Sigmoid colon (tissue), 7 donors: ENCODE results near the gene TRAPPC3L. TPM values are rescaled to one million over a fixed set of nuclear protein-coding genes. Genes with fewer than 3 reads are reported as not detected.

ENCODE experiments used
- DNase-seq: peaks from one replicate; pipeline ENCODE4 v3.0.0-alpha.2; 2019
- H3K27ac ChIP-seq, 4 donors: fragments of 200-600 bp; sonication (generic); one replicate each; pipeline ENCODE4 v1.5.1; 2016 to 2019; ENCODE audit warnings: mild to moderate bottlenecking in 1 of 4
- H3K27me3 ChIP-seq, 3 donors: fragments of 200-600 bp; sonication (generic); one replicate each; pipeline ENCODE4 v1.5.1; 2019; ENCODE audit warnings: mild to moderate bottlenecking in 1 of 3
- H3K36me3 ChIP-seq, 4 donors: fragments of 200-600 bp; sonication (generic); one replicate each; pipeline ENCODE4 v1.5.1; 2016 to 2019
- H3K4me1 ChIP-seq, 4 donors: fragments of 200-600 bp; sonication (generic); one replicate each; pipeline ENCODE4 v1.5.1; 2017 to 2019
- H3K4me3 ChIP-seq, 4 donors: fragments of 200-600 bp; sonication (generic); one replicate each; pipeline ENCODE4 v1.5.1; 2017 to 2019; ENCODE audit warnings: mild to moderate bottlenecking in 2 of 4, moderate library complexity in 1 of 4
- H3K9me3 ChIP-seq, 4 donors: fragments of 200-600 bp in 3 of 4; sonication (generic) in 3 of 4; one replicate each; pipeline versions ENCODE4 v1.5.1 to v1.6.1; 2013 to 2019
- CTCF ChIP-seq, 4 experiments: fragments of 450-650 bp in 3 of 4; fragments of 200-600 bp in 1 of 4; IDR thresholded peaks; one replicate each; pipeline ENCODE4 v1.5.1; 2016 to 2019; ENCODE audit warnings: antibody characterized with exemption in 4 of 4, mild to moderate bottlenecking in 3 of 4, moderate library complexity in 2 of 4
- EP300 ChIP-seq, 4 donors: sonication (generic); formaldehyde crosslinking; IDR thresholded peaks; one replicate each; pipeline ENCODE4 v1.6.1; 2017; ENCODE audit warnings: antibody characterized with exemption in 4 of 4
- POLR2A ChIP-seq, 2 donors: fragments of 450-650 bp; IDR thresholded peaks; one replicate each; pipeline ENCODE4 v1.6.1; 2016; ENCODE audit warnings: antibody characterized with exemption in 2 of 2, mild to moderate bottlenecking in 2 of 2, moderate library complexity in 2 of 2
- POLR2AphosphoS5 ChIP-seq, 4 donors: sonication (generic); formaldehyde crosslinking; IDR thresholded peaks; one replicate each; pipeline ENCODE4 v1.6.1; 2017; ENCODE audit warnings: antibody characterized with exemption in 4 of 4
- WGBS, 2 donors: extraction: QIAGEN DNeasy Blood & Tissue Kit; methylation state at CpG; one replicate each; pipeline ENCODE4 v1.1.7; 2013; 5-methylcytosine and 5-hydroxymethylcytosine counted together
- intact Hi-C: fragments of 100-400 bp; cut with DNase I; formaldehyde crosslinking; loops from one replicate; pipeline ENCODE4 v1.15.1; 2023
- polyA plus RNA-seq, 3 donors: library from polyadenylated mRNA; stranded (reverse); fragments of 200-250 nt; gene quantifications; one replicate each; pipeline ENCODE4 v1.2.3, GENCODE V29; 2013
- total RNA-seq, 4 donors: library from RNA; depleted of rRNA; stranded (reverse); fragments of >200 nt; gene quantifications; one replicate each; pipeline ENCODE4 v1.1.0, GENCODE V29; 2016
- donor health status: healthy with polysubstance abuse.
- donor health status: Bipolar disorder and iron deficiency.
- donor health status: healthy.

TRAPPC3L gene
- total and polyA plus RNA-seq, 7 donors = not detected

- Histone ChIP-seq H3K27ac (no peak overlapping the region), H3K27me3 (no peaks in the 10 kb centered on the region), H3K4me1 (no peaks in the 10 kb centered on the region), H3K36me3 (no peaks in the 10 kb centered on the region), H3K9me3 (no peaks in the 10 kb centered on the region), H3K4me3 (no peak overlapping the region)
- TF ChIP-seq EP300 (IDR thresholded peaks at IDR 0.05) = no peak
- no peak for TF ChIP-seq CTCF (IDR thresholded peaks at IDR 0.05)
- no peak for TF ChIP-seq POLR2AphosphoS5 (IDR thresholded peaks at IDR 0.05)
- TF ChIP-seq POLR2A (IDR thresholded peaks at IDR 0.05) = no peak
- no peak for DNase-seq
- intact Hi-C loops = no loop called here
- 79 to 82% methylated on average over 6 of the region's 6 CpGs for WGBS, 2 donors
These were observed 53.0 kb downstream of the TRAPPC3L start for GRCh38 chr6:116492331-116493067.

- WGBS, 2 donors = 87 to 95% methylated on average over 1 of the region's 1 CpG
- no peaks in the 10 kb centered on the region for H3K4me1 ChIP-seq
- intact Hi-C loops = no loop called here
- TF ChIP-seq CTCF (IDR thresholded peaks at IDR 0.05) (no peak), POLR2A (IDR thresholded peaks at IDR 0.05) (no peak), POLR2AphosphoS5 (IDR thresholded peaks at IDR 0.05) (no peak), EP300 (IDR thresholded peaks at IDR 0.05) (no peak)
- H3K9me3 ChIP-seq = no peaks in the 10 kb centered on the region
- no peaks in the 10 kb centered on the region for H3K27me3 ChIP-seq
- no peak overlapping the region for H3K4me3 ChIP-seq
- DNase-seq = no peak
- H3K27ac ChIP-seq = no peak overlapping the region
- H3K36me3 ChIP-seq = no peaks in the 10 kb centered on the region
These were observed 53.7 kb downstream of the TRAPPC3L start for GRCh38 chr6:116491610-116492330.

- Histone ChIP-seq H3K36me3 (no peaks in the 10 kb centered on the region), H3K27me3 (no peaks in the 10 kb centered on the region), H3K27ac (no peak overlapping the region), H3K4me1 (no peaks in the 10 kb centered on the region), H3K9me3 (no peaks in the 10 kb centered on the region), H3K4me3 (no peak overlapping the region)
- 73 to 85% methylated on average over 5 of the region's 5 CpGs for WGBS, 2 donors
- TF ChIP-seq EP300 (IDR thresholded peaks at IDR 0.05) = no peak
- no peak for TF ChIP-seq CTCF (IDR thresholded peaks at IDR 0.05)
- no peak for TF ChIP-seq POLR2AphosphoS5 (IDR thresholded peaks at IDR 0.05)
- no peak for TF ChIP-seq POLR2A (IDR thresholded peaks at IDR 0.05)
- DNase-seq = no peak
- intact Hi-C loops = no loop called here
These were observed 59.8 kb downstream of the TRAPPC3L start for GRCh38 chr6:116485559-116486184.

GRCh38 chr6:116483616-116484015 lies 61.9 kb downstream of the TRAPPC3L start:
- Histone ChIP-seq H3K4me3 (no peak overlapping the region), H3K27ac (no peak overlapping the region), H3K4me1 (no peaks in the 10 kb centered on the region), H3K9me3 (no peaks in the 10 kb centered on the region), H3K36me3 (no peaks in the 10 kb centered on the region), H3K27me3 (no peaks in the 10 kb centered on the region)
- intact Hi-C loops = no loop called here
- WGBS, 2 donors = 19 to 64% methylated on average over 2 of the region's 2 CpGs
- DNase-seq = no peak
- no peak for TF ChIP-seq POLR2AphosphoS5 (IDR thresholded peaks at IDR 0.05)
- no peak for TF ChIP-seq POLR2A (IDR thresholded peaks at IDR 0.05)
- no peak for TF ChIP-seq CTCF (IDR thresholded peaks at IDR 0.05)
- TF ChIP-seq EP300 (IDR thresholded peaks at IDR 0.05) = no peak
